Adrenal gland (tissue), 12 donors: ENCODE measurements around the gene IL3RA. TPM values are rescaled to one million over a fixed set of nuclear protein-coding genes. Genes with fewer than 3 reads are reported as not detected.

ENCODE experiments used
- DNase-seq, 7 donors: peaks; one replicate each; pipeline ENCODE4 v3.0.0-alpha.2; 2019 to 2020
- H3K27ac ChIP-seq, 5 donors: fragments of 200-600 bp; sonication (generic) in 4 of 5; 1 replicate in 3 of 5; 2 replicates in 2 of 5; pipeline versions ENCODE4 v1.5.1 to v1.8.0; 2016 to 2020; ENCODE audit warnings: mild to moderate bottlenecking in 1 of 5
- H3K27me3 ChIP-seq: fragments of 200-600 bp; 2 replicates; pipeline ENCODE4 v1.8.0; 2021
- H3K36me3 ChIP-seq, 2 donors: fragments of 200-600 bp; replicated peaks in 1 of 2; 1 replicate in 1 of 2; 2 replicates in 1 of 2; pipeline versions ENCODE4 v1.5.1 to v1.8.0; 2018 to 2022
- H3K4me1 ChIP-seq, 2 donors: fragments of 200-600 bp; replicated peaks in 1 of 2; 1 replicate in 1 of 2; 2 replicates in 1 of 2; pipeline versions ENCODE4 v1.5.1 to v1.8.0; 2018 to 2021
- H3K4me3 ChIP-seq, 4 donors: fragments of 200-600 bp; sonication (generic) in 3 of 4; one replicate each; pipeline ENCODE4 v1.5.1; 2016 to 2018
- H3K9me3 ChIP-seq, 3 donors: fragments of 200-600 bp; sonication (generic) in 1 of 3; replicated peaks in 1 of 3; 1 replicate in 2 of 3; 2 replicates in 1 of 3; pipeline versions ENCODE4 v1.5.1 to v1.8.0; 2016 to 2021
- CTCF ChIP-seq, 6 experiments: fragments of 450-650 bp in 4 of 6; fragments of 200-600 bp in 2 of 6; sonication (generic) in 1 of 6; IDR thresholded peaks; 1 replicate in 5 of 6; 2 replicates in 1 of 6; pipeline versions ENCODE4 v1.5.1 to v1.8.0; 2016 to 2021; ENCODE audit warnings: antibody characterized with exemption in 6 of 6, mild to moderate bottlenecking in 2 of 6, moderate library complexity in 1 of 6
- POLR2A ChIP-seq, 2 donors: fragments of 450-650 bp; IDR thresholded peaks; one replicate each; pipeline ENCODE4 v1.6.1; 2017; ENCODE audit warnings: antibody characterized with exemption in 2 of 2, mild to moderate bottlenecking in 2 of 2, moderate library complexity in 1 of 2
- WGBS, 4 donors: extraction: QIAGEN DNeasy Blood & Tissue Kit in 2 of 4; methylation state at CpG; one replicate each; pipeline versions ENCODE4 v1.1.5 to v1.1.7; 2013 to 2017; 5-methylcytosine and 5-hydroxymethylcytosine counted together
- intact Hi-C, 2 donors: fragments of 100-400 bp; cut with DNase I; formaldehyde crosslinking; loops; one replicate each; pipeline versions ENCODE4 v1.14.1 to v1.15.0; 2022 to 2023
- polyA plus RNA-seq, 3 donors: library from polyadenylated mRNA; stranded (reverse); fragments of 200-250 nt in 2 of 3; fragments of 350-450 nt in 1 of 3; fragmentation: Illumina TruSeq in 1 of 3; extraction: RNeasy Lipid Tissue Mini Kit (QIAGEN cat#74804) in 1 of 3; gene quantifications; one replicate each; pipeline ENCODE4 v1.2.3, GENCODE V29; 2013 to 2014
- total RNA-seq, 9 donors: library from RNA; depleted of rRNA in 4 of 9; stranded (reverse); fragments of >200 nt in 4 of 9; fragments of 120-200 nt in 1 of 9; fragmentation: NEBNext Ultra II Directional in 1 of 9; extraction: Animal tissue kit (Norgen Biotek cat#: 25700) in 1 of 9; gene quantifications; one replicate each; pipeline versions ENCODE4 v1.1.0 to v1.2.4, GENCODE V29; 2013 to 2023
- donor health status: healthy with polysubstance abuse.
- donor health status: Bipolar disorder and iron deficiency.
- donor health status: DM: yes; HTN: yes; CAD: no.
- donor health status: DM: no; HTN: no; CAD: no.
- donor health status: DM: no; HTN: no; CAD: no.
- donor health status: DM: yes; HTN: yes; CAD: no.

IL3RA gene
- total and polyA plus RNA-seq, 12 donors, result 1.4 to 7.4 (median 3.1) TPM

- H3K4me1 ChIP-seq, result peaks cover 14 to 16% of the 10 kb centered on the region in 2 donors
- TF ChIP-seq POLR2A (IDR thresholded peaks at IDR 0.05) (peak in 1 of 2 donors; percentile 36), CTCF (IDR thresholded peaks at IDR 0.05) (no peak)
- H3K36me3 ChIP-seq, result peaks cover 0 to 34% of the 10 kb centered on the region in 2 donors
- intact Hi-C loops, result loop anchor here (10.0 kb wide), 2 partner anchors 52 to 68 kb away; no protein-coding TSS in a partner anchor
- 0 to 2% (median 1%) methylated on average over 13 to 71 of the region's 76 CpGs for WGBS, 4 donors
- peak; percentile 75 to 86 (median 82) for DNase-seq
- no peaks in the 10 kb centered on the region for H3K27me3 ChIP-seq
- H3K9me3 ChIP-seq, result no peaks in the 10 kb centered on the region
- H3K4me3 ChIP-seq, result peak overlapping the region; percentile 38 to 99 (median 80)
- peak overlapping the region; percentile 91 to 100 (median 98) for H3K27ac ChIP-seq
Observed at GRCh38 chrX:1392376-1393068, 55.9 kb downstream of the IL3RA start.

- Histone ChIP-seq H3K9me3 (no peaks in the 10 kb centered on the region), H3K36me3 (peaks cover 0 to 19% of the 10 kb centered on the region in 2 donors), H3K4me3 (no peak overlapping the region), H3K27me3 (no peaks in the 10 kb centered on the region), H3K27ac (no peak overlapping the region), H3K4me1 (peaks cover 14 to 16% of the 10 kb centered on the region in 2 donors)
- TF ChIP-seq POLR2A (IDR thresholded peaks at IDR 0.05) (no peak), CTCF (IDR thresholded peaks at IDR 0.05) (no peak)
- intact Hi-C loops, result loop anchor here (10.0 kb wide), 2 partner anchors 51 to 69 kb away; no protein-coding TSS in a partner anchor
- WGBS, 4 donors, result 61 to 78% (median 71%) methylated on average over 16 of the region's 16 CpGs
- peak in 5 of 7 donors; percentile 3 to 46 (median 12) for DNase-seq
Observed at GRCh38 chrX:1393871-1394615, 57.5 kb downstream of the IL3RA start.

- Histone ChIP-seq H3K27me3 (no peaks in the 10 kb centered on the region), H3K4me1 (peaks cover 12 to 13% of the 10 kb centered on the region in 2 donors), H3K4me3 (no peak overlapping the region), H3K36me3 (peaks cover 0 to 10% of the 10 kb centered on the region in 2 donors), H3K27ac (peak overlapping the region in 1 of 5 donors; percentile 7), H3K9me3 (no peaks in the 10 kb centered on the region)
- intact Hi-C loops, result loop anchor here (10.0 kb wide), 2 partner anchors 50 to 70 kb away; no protein-coding TSS in a partner anchor
- peak in 5 of 7 donors; percentile 18 to 54 (median 29) for DNase-seq
- WGBS, 4 donors, result 82 to 94% (median 88%) methylated on average over 9 to 22 of the region's 22 CpGs
- no peak for TF ChIP-seq POLR2A (IDR thresholded peaks at IDR 0.05)
- TF ChIP-seq CTCF (IDR thresholded peaks at IDR 0.05), result no peak
Observed at GRCh38 chrX:1394731-1395501, 58.3 kb downstream of the IL3RA start.
